ENCODE measurements around the gene ARPC1B.

- TF ChIP-seq EZH2 (IDR thresholded peaks at IDR 0.05; ENCODE audit: insufficient read depth, poor library complexity, severe bottlenecking), result no peak
- TF ChIP-seq EZH2phosphoT487 (IDR thresholded peaks at IDR 0.05; ENCODE audit: insufficient read depth, low read depth), result no peak
Observed at GRCh38 chr7:99410635-99411034, 36.1 kb downstream of the ARPC1B start.
